Measurements from ENCODE around the gene UXS1.

Gene UXS1

GRCh38 chr2:106129592-106129991 lies 64.5 kb downstream of the UXS1 start:
- DNase-seq (ENCODE audit: low read depth): no peak

DNA sequence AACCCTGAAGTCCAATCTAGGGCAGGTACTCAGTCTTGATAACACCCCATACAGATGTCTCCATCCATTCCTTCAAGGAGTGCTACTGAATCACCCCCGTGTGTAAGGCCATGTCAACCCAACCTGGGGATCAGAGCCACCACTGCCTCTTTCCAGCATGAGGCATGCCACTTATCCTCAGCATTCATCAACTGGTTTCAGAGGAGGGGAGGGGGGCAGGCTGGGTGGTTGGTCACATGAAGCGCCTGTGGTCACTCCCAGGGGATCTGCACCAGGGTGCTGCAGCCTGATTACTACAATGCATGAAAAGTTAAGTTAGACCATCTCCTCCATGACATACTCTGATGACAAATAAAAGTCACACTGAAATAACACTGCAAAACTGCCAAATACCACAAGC lies 65.0 kb downstream of the UXS1 start:
- no peak for DNase-seq (ENCODE audit: low read depth)

GRCh38 chr2:106127776-106128268 lies 66.3 kb downstream of the UXS1 start:
- DNase-seq (ENCODE audit: low read depth): no peak

- DNase-seq (ENCODE audit: low read depth): no peak
These were observed 66.8 kb downstream of the UXS1 start for GRCh38 chr2:106127282-106127771.

DNA sequence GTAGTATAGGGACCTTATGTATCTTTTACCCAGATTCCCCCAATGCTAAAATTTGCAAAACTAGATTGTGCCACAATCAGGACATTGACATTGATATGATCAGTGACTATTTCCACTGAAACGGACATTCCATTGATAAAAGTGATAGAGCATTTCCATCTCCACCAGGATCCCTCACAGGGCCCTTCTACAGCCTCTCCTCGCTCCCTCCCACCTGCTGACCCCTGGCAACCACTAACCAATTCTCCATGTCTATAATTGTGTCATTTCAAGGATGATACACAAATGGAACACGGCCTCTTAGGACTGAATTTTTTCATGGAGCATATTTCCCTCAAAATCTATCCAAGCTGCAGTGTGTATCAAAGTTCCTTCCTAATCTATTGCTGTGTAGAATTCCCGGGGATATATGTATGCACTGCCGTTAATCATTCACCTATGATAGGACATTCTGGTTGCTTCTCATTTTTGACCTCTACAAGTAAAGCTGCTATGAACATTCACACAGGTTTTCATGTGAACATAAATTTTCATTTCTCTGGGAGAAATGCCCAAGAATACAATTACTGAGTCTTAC lies 67.3 kb downstream of the UXS1 start:
- DNase-seq (ENCODE audit: low read depth): no peak

DNA sequence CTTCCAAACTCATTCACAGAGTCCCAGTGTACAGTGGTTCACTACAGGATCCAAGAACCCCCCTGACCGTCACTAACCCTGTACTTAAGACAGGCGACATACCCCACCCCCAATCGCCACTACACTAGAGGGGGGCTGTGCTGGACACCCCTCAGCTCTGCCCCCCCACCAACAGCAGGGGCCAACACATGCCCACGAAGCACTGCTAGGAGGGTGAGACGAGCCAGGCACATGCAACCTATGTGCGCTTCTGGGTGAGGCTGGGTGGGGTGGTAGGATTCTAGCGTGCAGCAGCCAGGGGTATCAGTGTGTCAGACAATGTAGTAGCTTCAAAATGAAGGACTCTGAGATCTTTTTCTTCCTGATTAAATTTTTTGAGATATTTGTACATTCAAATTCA lies 67.8 kb downstream of the UXS1 start:
- no peak for DNase-seq (ENCODE audit: low read depth)

DNA sequence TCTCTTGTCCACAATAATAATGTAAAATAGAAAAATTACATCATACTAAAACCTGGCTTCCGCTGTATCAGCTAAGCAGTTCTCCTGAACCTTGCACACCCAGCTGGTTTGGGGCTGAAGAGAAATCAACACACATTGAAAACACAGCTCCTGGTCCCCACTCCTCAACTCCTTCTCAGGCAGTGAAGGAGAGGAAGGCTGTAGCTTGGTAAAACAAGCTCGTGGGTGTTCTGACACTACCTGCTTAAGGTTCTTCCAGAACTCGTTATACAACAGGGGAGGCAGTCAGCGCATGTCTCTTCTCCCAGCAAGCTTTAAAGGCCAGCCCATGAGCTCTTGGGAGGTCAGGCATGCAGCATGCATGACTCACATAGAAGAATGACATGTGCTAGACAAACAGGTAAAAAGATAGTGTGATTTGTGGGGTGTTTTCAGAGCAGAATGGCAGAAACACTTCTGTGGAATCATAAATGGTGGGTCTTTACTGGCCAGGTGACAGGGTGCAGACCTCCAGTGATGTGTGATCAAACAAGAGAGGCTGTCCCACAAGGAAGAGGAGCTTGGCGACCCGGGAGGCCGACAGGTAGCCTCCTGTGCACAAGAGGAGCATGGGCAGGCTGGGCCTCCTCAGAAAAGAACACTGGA lies 69.1 kb downstream of the UXS1 start:
- no peak for DNase-seq (ENCODE audit: low read depth)

GRCh38 chr2:106124106-106124756 lies 69.9 kb downstream of the UXS1 start:
- DNase-seq (ENCODE audit: low read depth): no peak

- DNase-seq (ENCODE audit: low read depth): no peak
These were observed 71.9 kb downstream of the UXS1 start for GRCh38 chr2:106122157-106122556.

GRCh38 chr2:106120432-106120831 lies 73.7 kb downstream of the UXS1 start:
- DNase-seq (ENCODE audit: low read depth): no peak

GRCh38 chr2:106119074-106119473 lies 75.0 kb downstream of the UXS1 start:
- DNase-seq (ENCODE audit: low read depth): no peak

GRCh38 chr2:106117882-106118684 lies 76.0 kb downstream of the UXS1 start:
- DNase-seq (ENCODE audit: low read depth): no peak

- DNase-seq (ENCODE audit: low read depth): no peak
These were observed 76.8 kb downstream of the UXS1 start for GRCh38 chr2:106117347-106117746.

DNA sequence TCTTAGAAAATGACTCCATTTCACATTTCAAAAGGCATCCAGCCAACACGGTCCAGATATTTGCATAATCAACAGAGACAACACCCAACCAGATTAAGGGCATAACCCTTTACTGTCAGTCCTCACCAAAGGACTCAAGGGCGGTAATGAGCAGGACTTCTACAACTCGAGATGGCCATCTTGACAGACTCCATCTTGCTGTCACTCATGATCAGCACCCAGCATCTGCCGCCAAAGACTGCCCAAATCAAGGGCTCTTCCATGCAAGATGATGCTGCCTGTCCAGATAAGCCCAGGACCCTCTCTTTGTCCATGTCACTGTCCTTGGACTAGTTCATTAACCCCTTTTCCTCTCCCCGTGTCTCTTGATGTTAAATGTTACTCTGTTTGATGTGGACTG lies 77.9 kb downstream of the UXS1 start:
- no peak for DNase-seq (ENCODE audit: low read depth)

DNA sequence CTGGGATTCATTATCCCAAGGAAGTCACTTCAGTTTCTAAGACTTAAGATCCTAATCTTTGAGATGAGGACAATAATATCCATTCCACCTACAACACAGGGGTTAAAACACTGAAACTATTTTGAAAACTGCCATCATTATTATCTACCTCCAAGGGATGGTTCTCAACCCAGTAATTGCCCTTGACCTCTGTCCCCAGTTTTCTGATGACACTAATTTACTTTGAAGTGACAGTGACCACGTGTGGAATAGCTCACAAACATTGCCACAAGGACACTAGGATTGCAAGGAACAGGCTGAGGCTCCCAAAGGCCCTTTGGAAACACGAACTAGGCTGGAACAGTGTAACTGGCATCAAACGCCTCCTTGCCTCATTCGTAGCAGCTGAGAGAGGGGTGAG lies 78.4 kb downstream of the UXS1 start:
- DNase-seq (ENCODE audit: low read depth): no peak

DNA sequence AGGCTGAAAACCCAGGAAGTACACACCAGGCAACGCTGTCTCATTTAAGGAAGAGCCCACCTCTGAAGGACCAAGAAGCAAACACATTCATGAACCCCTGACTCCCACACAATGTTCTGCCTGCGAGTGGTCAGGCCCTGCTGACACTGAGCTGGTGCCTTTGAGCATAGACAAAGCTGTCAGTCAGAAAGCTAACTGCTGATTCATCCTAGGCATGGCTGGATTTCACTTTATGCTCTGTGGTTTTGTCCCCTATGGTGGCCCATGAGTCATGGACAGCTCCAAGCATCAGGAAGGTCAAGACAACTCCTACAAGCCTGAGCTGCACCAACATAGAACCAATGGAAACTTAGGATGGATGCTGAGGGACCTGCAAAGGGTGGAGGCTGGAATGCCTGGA lies 78.9 kb downstream of the UXS1 start:
- no peak for DNase-seq (ENCODE audit: low read depth)

- no peak for DNase-seq (ENCODE audit: low read depth)
These were observed 79.9 kb downstream of the UXS1 start for GRCh38 chr2:106114166-106114565.

DNA sequence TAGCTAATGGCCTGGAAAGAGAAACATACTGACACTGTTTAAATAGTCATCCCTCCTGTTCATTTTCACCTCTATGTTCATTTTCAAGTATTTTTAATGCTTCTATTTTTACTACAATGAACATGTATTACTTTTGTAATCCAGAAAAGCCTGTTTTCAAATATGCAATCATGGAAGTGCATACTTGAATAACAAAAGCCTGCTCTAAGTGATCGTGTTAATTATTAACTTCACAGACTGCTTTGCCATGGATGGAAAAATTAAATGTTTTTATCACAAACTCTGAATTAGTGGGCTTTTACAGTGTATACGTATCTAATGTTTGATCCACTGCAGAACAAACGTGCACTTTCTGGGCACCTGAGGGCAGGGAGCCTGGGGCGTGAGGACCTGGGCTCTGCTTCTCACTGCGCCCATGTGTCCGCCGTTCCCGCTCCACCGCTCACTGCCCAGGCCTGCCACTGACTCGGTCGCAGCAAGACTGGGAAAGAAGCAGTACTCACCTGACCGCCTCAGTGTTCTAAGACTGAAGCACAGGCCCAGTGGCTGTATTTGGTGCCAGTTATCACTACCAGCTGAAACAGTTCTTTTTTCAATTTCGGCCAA lies 80.6 kb downstream of the UXS1 start:
- DNase-seq (ENCODE audit: low read depth): no peak

DNA sequence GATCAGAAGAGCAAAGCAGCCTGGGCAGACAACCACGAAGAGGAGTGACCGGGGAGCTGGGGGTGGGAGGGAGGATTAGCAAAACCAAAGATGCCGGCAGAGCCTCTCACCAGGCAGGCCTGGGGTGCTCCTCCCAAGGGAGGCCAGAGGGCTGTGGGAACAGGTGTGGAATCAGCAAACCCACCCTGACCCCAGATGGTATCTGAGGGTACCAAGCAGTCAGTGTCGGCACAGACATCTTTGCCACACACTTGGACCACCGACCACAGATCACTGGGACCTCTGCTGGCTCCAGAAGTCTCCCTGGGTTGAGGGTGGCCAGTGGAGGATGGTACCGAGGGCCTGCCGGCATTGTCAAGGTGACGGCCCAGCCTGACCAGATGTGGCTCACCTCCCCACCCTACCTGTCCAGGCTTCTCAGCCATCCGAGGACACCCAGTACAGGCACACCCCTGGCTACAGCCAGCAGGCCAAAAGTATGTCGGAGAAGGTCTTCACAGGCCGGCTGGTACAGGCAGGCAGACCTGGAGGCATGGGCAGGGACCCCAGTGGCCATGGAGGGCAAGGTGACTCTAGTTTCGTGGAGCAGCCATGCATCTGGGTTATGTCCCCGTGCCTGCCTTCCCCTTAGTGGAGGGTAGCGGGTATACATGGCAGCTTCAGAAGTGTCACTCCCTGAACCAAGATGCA lies 82.1 kb downstream of the UXS1 start:
- DNase-seq (ENCODE audit: low read depth): no peak

- no peak for DNase-seq (ENCODE audit: low read depth)
These were observed 84.3 kb downstream of the UXS1 start for GRCh38 chr2:106109675-106110424.

DNA sequence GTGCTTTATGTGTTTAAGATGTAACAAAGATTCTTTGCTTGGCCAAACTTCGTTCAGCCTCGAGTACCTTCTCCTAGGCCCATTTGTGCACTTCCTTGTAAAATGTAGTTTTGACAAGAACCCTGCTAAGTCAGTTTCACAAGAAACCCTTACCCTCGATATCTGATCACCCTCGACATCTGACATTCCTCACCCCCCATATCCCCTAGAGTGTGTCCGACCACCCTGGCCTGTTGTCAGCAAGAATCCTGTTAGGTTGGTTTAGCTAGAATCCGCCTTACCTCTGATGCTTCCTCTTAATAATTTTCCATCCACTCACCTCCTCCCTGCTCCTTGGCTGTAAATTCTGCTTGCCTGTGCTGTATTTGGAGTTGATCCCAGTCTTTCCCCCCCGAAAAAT lies 85.3 kb downstream of the UXS1 start:
- no peak for DNase-seq (ENCODE audit: low read depth)
